ENCODE measurements around the gene CFL2.

The CFL2 gene

DNA sequence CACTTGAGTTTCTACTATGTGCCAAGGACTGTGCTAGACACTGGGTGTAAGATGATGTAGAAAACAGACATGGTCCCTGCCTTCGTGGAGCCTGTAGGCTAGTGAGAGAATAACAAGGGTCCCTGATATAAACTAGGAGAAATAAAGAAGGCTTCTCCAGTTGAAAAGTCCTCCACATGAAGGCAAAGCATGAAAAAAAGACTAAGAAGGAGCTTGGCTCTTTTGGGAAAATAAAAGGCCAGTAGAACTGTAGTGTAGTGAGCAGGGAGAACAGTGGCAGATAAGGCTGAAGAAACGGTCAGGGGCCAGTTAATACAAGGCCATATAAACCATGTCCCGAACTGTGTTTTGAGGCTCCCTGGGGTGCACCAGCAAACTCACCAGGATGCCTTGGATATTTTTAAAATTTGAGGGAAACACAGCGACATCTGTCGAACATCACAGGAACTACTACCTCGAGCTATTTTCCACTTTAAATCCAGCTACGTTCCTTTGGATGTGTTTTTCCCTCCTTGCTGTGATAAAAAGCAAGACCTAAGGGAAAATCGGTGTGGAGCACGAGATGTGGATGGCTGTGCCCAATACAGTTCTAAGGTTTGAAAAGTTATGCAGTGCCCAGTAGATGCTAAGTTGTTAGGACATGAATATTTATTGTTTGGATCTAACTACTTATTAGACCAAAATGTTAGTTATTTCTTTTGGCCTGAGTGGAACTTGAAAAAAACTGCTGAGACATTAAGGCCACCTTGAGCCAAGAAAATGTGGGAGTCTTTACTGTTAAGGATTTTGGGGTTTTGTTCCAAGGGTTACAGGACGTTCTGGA, 8.5 kb upstream of the CFL2 start (continued):
- TF ChIP-seq, protein P1, sequence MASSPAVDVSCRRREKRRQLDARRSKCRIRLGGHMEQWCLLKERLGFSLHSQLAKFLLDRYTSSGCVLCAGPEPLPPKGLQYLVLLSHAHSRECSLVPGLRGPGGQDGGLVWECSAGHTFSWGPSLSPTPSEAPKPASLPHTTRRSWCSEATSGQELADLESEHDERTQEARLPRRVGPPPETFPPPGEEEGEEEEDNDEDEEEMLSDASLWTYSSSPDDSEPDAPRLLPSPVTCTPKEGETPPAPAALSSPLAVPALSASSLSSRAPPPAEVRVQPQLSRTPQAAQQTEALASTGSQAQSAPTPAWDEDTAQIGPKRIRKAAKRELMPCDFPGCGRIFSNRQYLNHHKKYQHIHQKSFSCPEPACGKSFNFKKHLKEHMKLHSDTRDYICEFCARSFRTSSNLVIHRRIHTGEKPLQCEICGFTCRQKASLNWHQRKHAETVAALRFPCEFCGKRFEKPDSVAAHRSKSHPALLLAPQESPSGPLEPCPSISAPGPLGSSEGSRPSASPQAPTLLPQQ (tag by site-specific recombination; IDR thresholded peaks at IDR 0.05) = 0 out of 2 replicates have a peak, but pooled peaks have one; percentile 40
- TF ChIP-seq ZBTB48 (tag by site-specific recombination; IDR thresholded peaks at IDR 0.05) = peak; percentile 73; the same call in 1 of the 2 replicates
- TF ChIP-seq ZNF174 (tag by site-specific recombination; IDR thresholded peaks at IDR 0.05) = no peak
- no peak for TF ChIP-seq WT1 (tag by site-specific recombination; IDR thresholded peaks at IDR 0.05)

DNA sequence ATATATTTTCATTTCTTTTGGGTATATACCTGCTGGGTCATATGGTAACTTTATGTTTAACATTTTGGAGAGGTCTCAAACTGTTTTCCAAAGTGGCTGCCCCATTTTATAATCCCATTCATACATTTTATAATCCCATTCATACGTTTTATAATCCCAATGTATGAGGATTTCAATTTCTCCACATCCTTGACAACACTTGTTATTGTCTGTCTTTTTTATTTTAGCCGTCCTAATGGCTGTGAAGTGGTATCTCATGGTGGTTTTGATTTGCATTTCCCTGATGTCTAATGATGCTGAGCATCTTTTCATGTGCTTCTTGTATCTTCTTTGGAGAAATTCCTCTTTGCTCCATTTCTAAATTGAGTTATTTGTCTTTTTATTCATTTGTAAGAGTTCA, 6.7 kb upstream of the CFL2 start:
- ChIA-PET POLR2A (no interaction called here), CTCF (interaction anchor here (2.2 kb wide), 1 partner anchor 50 kb away, joined by 40 read pairs; no protein-coding TSS in a partner anchor)
- Histone ChIP-seq H3K9me3 (ENCODE audit: control insufficient read depth, insufficient read depth, low read depth, low read length) (no peaks in the 10 kb centered on the region), H3K4me1 (ENCODE audit: control insufficient read depth, insufficient read depth, low read length) (no peaks in the 10 kb centered on the region), H3K4me3 (ENCODE audit: low read depth, low read length) (no peak overlapping the region), H3K36me3 (ENCODE audit: control insufficient read depth in 2 of 2, insufficient read depth in 1 of 2, low read length in 2 of 2) (no peaks in the 10 kb centered on the region), H3K27ac (ENCODE audit: extremely low read depth, low read depth, low read length) (no peak overlapping the region)
- TF ChIP-seq GLIS1 (tag by site-specific recombination; IDR thresholded peaks at IDR 0.05) (no peak), ZNF184 (tag by site-specific recombination; IDR thresholded peaks at IDR 0.05) (peak; percentile 73; the same call in 1 of the 2 replicates)
- TF ChIP-seq, protein P2, sequence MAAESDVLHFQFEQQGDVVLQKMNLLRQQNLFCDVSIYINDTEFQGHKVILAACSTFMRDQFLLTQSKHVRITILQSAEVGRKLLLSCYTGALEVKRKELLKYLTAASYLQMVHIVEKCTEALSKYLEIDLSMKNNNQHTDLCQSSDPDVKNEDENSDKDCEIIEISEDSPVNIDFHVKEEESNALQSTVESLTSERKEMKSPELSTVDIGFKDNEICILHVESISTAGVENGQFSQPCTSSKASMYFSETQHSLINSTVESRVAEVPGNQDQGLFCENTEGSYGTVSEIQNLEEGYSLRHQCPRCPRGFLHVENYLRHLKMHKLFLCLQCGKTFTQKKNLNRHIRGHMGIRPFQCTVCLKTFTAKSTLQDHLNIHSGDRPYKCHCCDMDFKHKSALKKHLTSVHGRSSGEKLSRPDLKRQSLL (tag by site-specific recombination; IDR thresholded peaks at IDR 0.05) = no peak

GRCh38 chr14:34718750-34719304, 4.4 kb upstream of the CFL2 start:
- H3K36me3 ChIP-seq (ENCODE audit: control insufficient read depth in 2 of 2, insufficient read depth in 1 of 2, low read length in 2 of 2) = no peaks in the 10 kb centered on the region
- ChIA-PET CTCF (interaction anchor here (0.7 kb wide), 1 partner anchor 44 kb away, joined by 5 read pairs; no protein-coding TSS in a partner anchor), POLR2A (interaction anchor here (0.6 to 1.2 kb wide), 2 partner anchors 19 to 685 kb away, joined by 3 read pairs; no protein-coding TSS in a partner anchor)
- no peaks in the 10 kb centered on the region for H3K9me3 ChIP-seq (ENCODE audit: control insufficient read depth, insufficient read depth, low read depth, low read length)
- no peak for TF ChIP-seq PRDM10 (tag by site-specific recombination; IDR thresholded peaks at IDR 0.05)
- no peak for TF ChIP-seq ZNF404 (tag by site-specific recombination; IDR thresholded peaks at IDR 0.05)
- TF ChIP-seq ZNF239 (tag by site-specific recombination; IDR thresholded peaks at IDR 0.05) = no peak
- peak; percentile 96 for TF ChIP-seq SP7 (tag by site-specific recombination; IDR thresholded peaks at IDR 0.05)
- no peak for TF ChIP-seq ZNF791 (tag by site-specific recombination; IDR thresholded peaks at IDR 0.05)
- peak; percentile 35; the same call in 1 of the 2 replicates for TF ChIP-seq ZNF10 (tag by site-specific recombination; IDR thresholded peaks at IDR 0.05)
- TF ChIP-seq ZNF544 (tag by site-specific recombination; IDR thresholded peaks at IDR 0.05) = no peak
- 0 out of 2 replicates have a peak, but pooled peaks have one; percentile 25 for TF ChIP-seq ZNF629 (tag by site-specific recombination; IDR thresholded peaks at IDR 0.05)
- TF ChIP-seq ZNF157 (tag by site-specific recombination; IDR thresholded peaks at IDR 0.05) = no peak
- TF ChIP-seq ZNF600 (tag by site-specific recombination; IDR thresholded peaks at IDR 0.05) = no peak
- no peak for TF ChIP-seq ZNF785 (tag by site-specific recombination; IDR thresholded peaks at IDR 0.05)
- no peak for TF ChIP-seq ZNF121 (tag by site-specific recombination; IDR thresholded peaks at IDR 0.05)
- TF ChIP-seq PBX3 (CRISPR knock-in tag; IDR thresholded peaks at IDR 0.05) = no peak
- TF ChIP-seq ZBTB1 (tag by site-specific recombination; IDR thresholded peaks at IDR 0.05) = no peak
- TF ChIP-seq, protein P1 (tag by site-specific recombination; IDR thresholded peaks at IDR 0.05) = no peak
- no peak for TF ChIP-seq ZBTB48 (tag by site-specific recombination; IDR thresholded peaks at IDR 0.05)
- TF ChIP-seq ZNF221 (tag by site-specific recombination; IDR thresholded peaks at IDR 0.05; ENCODE audit: borderline replicate concordance) = no peak
- H3K4me3 ChIP-seq (ENCODE audit: low read depth, low read length) = no peak overlapping the region
- no peak overlapping the region for H3K27ac ChIP-seq (ENCODE audit: extremely low read depth, low read depth, low read length)
- H3K4me1 ChIP-seq (ENCODE audit: control insufficient read depth, insufficient read depth, low read length) = no peaks in the 10 kb centered on the region
